Gastrocnemius medialis (tissue), 4 donors: ENCODE results near the gene INPP5E. TPM values are rescaled to one million over a fixed set of nuclear protein-coding genes. Genes with fewer than 3 reads are reported as not detected.
"Not testable (repeated sequence)": the region's sequence is repeated elsewhere in the genome, so short reads cannot be mapped to it uniquely, and the experiment has no call there.

ENCODE experiments used
- ATAC-seq, 2 donors: fragments of 150-250 bp; one replicate each; pipeline ENCODE4 v1.9.1; 2016
- DNase-seq, 2 donors: peaks; one replicate each; pipeline ENCODE4 v3.0.0-alpha.2; 2019
- H3K27ac ChIP-seq, 4 donors: fragments of 200-600 bp; sonication (generic); 1 replicate in 1 of 4; 2 replicates in 3 of 4; pipeline ENCODE4 v1.5.1; 2016 to 2018; ENCODE audit warnings: mild to moderate bottlenecking in 2 of 4, moderate library complexity in 1 of 4
- H3K27me3 ChIP-seq, 3 donors: fragments of 200-600 bp; sonication (generic) in 2 of 3; 1 replicate in 1 of 3; 2 replicates in 2 of 3; pipeline versions ENCODE4 v1.5.1 to v1.6.0; 2016 to 2019; ENCODE audit warnings: mild to moderate bottlenecking in 1 of 3, moderate library complexity in 1 of 3
- H3K36me3 ChIP-seq, 2 donors: fragments of 200-600 bp; sonication (generic) in 1 of 2; one replicate each; pipeline ENCODE4 v1.5.1; 2017 to 2018
- H3K4me1 ChIP-seq, 2 donors: fragments of 200-600 bp; sonication (generic) in 1 of 2; one replicate each; pipeline ENCODE4 v1.5.1; 2016 to 2017; ENCODE audit warnings: mild to moderate bottlenecking in 2 of 2
- H3K4me3 ChIP-seq, 4 donors: fragments of 200-600 bp; sonication (generic) in 3 of 4; 1 replicate in 1 of 4; 2 replicates in 3 of 4; pipeline ENCODE4 v1.5.1; 2016 to 2019; ENCODE audit warnings: mild to moderate bottlenecking in 2 of 4
- H3K9me3 ChIP-seq, 3 donors: fragments of 200-600 bp; sonication (generic) in 2 of 3; 1 replicate in 1 of 3; 2 replicates in 2 of 3; pipeline ENCODE4 v1.5.1; 2016 to 2019
- POLR2A ChIP-seq, 2 donors: fragments of 450-650 bp; IDR thresholded peaks; one replicate each; pipeline ENCODE4 v1.6.1; 2017; ENCODE audit warnings: antibody characterized with exemption in 2 of 2, mild to moderate bottlenecking in 2 of 2, moderate library complexity in 2 of 2
- in situ Hi-C, 4 donors: fragments of 200-750 bp; cut with MboI; loops; one replicate each; pipeline versions ENCODE4 v1.15.0 to v1.8.0; 2017; ENCODE audit warnings: low sequenced_read_pairs in 4 of 4
- intact Hi-C: fragments of 100-400 bp; cut with DNase I; formaldehyde crosslinking; loops from one replicate; pipeline ENCODE4 v1.15.1; 2023; ENCODE audit warnings: low total_unique reads
- total RNA-seq, 4 donors: library from RNA; depleted of rRNA; stranded (reverse); fragments of >200 nt; gene quantifications; one replicate each; pipeline versions ENCODE4 v1.1.0 to v1.2.3, GENCODE V29; 2016
- TF ChIP-seq, protein P1 (sequence below), 5 experiments: fragments of 450-650 bp in 3 of 5; fragments of 200-600 bp in 2 of 5; sonication (generic) in 2 of 5; IDR thresholded peaks in 4 of 5; conservative IDR thresholded peaks in 1 of 5; 1 replicate in 4 of 5; 2 replicates in 1 of 5; pipeline ENCODE4 v1.5.1; 2016 to 2019; ENCODE audit warnings: antibody characterized with exemption in 5 of 5, mild to moderate bottlenecking in 3 of 5, moderate library complexity in 3 of 5

INPP5E gene
- total RNA-seq, 4 donors from 2014 or later = 5.0 to 6.7 (median 5.9) TPM

DNA sequence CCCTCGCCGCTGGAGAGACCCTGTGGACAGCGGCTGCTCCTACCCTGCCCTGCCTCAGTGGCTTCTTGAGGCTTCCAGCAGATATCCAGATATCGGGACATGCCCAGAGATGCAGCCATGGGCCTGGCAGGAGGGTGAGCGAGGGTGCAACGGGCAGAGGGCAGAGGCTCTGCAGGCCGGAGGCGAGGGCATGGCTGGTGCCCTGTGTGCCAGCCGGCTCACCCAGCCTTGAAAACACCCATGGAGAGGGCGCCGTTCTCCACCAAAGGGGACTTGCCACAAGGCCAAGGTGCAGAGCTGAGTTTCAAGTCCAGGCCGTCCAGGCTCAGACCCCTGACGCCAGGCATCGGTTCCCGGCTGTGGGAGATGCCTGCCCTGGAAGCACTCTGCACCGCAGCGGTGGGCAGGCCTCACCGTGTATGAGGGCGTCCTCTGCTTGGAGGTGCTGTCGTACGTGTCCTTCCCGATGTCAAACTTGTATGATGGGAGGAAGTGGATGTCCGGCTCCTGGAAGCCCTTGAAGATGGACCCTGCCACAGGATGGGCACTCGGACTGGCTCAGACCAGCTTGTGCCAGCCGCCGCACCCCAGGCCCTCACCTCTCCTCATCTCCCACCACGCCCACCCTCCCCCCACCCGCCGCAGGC lies 8.9 kb downstream of the INPP5E start:
- H3K9me3 ChIP-seq = no peaks in the 10 kb centered on the region
- in situ Hi-C loops (no loop called here), intact Hi-C loops (no loop called here)
- no peak for DNase-seq
- H3K4me3 ChIP-seq = no peak overlapping the region
- H3K27me3 ChIP-seq = no peaks in the 10 kb centered on the region
- H3K27ac ChIP-seq = no peak overlapping the region
- no peaks in the 10 kb centered on the region for H3K4me1 ChIP-seq
- H3K36me3 ChIP-seq = peaks cover 0 to 39% of the 10 kb centered on the region in 2 donors
- no peak for ATAC-seq
- TF ChIP-seq, protein P1, sequence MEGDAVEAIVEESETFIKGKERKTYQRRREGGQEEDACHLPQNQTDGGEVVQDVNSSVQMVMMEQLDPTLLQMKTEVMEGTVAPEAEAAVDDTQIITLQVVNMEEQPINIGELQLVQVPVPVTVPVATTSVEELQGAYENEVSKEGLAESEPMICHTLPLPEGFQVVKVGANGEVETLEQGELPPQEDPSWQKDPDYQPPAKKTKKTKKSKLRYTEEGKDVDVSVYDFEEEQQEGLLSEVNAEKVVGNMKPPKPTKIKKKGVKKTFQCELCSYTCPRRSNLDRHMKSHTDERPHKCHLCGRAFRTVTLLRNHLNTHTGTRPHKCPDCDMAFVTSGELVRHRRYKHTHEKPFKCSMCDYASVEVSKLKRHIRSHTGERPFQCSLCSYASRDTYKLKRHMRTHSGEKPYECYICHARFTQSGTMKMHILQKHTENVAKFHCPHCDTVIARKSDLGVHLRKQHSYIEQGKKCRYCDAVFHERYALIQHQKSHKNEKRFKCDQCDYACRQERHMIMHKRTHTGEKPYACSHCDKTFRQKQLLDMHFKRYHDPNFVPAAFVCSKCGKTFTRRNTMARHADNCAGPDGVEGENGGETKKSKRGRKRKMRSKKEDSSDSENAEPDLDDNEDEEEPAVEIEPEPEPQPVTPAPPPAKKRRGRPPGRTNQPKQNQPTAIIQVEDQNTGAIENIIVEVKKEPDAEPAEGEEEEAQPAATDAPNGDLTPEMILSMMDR (IDR thresholded peaks at IDR 0.05 in 4 of 5, conservative IDR thresholded peaks at IDR 0.05 in 1 of 5) = no peak
- TF ChIP-seq POLR2A (IDR thresholded peaks at IDR 0.05) = no peak

DNA sequence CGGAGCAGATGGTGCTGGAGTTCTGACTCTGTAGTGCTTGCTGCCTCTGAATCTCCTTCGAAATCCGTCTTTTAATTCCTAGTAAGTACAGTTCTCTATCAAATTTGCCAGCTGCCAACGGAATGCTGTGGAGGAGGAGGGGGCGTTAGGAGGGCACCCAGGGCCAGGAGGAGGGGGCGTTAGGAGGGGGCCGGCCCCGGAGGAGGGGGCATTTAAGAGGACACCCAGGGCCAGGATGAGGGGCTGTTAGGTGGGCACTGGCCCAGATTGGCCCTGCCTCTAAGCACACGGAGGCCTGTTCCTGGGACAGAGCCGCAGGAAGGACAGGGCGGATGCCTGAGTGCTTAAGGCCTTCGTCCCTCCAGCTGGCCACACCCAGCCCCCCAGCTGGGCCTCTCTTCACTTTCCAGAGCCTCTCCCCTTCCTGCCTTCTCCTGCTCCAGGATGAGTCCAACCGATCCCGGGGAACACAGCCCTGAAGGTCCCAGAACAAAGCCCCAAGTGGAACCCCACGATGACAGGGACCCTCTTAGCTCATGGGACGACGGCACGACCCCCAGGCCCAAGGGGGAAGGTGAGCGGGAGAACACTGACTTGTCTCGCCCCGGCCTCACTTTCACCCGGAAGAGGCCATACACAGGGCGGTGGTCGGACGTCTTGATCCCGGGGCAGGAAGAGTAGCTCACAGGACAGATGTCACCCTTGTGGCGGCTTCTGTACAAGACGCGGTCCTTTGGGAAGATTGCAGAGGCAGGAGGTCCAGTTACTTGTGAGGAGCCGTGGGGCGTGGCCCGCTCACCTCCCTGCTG lies 9.8 kb downstream of the INPP5E start:
- no peak overlapping the region for H3K4me3 ChIP-seq
- no peaks in the 10 kb centered on the region for H3K27me3 ChIP-seq
- TF ChIP-seq, protein P1 (IDR thresholded peaks at IDR 0.05 in 4 of 5, conservative IDR thresholded peaks at IDR 0.05 in 1 of 5) = no peak
- no peak for TF ChIP-seq POLR2A (IDR thresholded peaks at IDR 0.05)
- in situ Hi-C loops = no loop called here
- H3K4me1 ChIP-seq = no peaks in the 10 kb centered on the region
- no peaks in the 10 kb centered on the region for H3K9me3 ChIP-seq
- H3K36me3 ChIP-seq = peaks cover 0 to 45% of the 10 kb centered on the region in 2 donors
- DNase-seq (no peak), ATAC-seq (no peak)
- no peak overlapping the region for H3K27ac ChIP-seq
- intact Hi-C loops = no loop called here

DNA sequence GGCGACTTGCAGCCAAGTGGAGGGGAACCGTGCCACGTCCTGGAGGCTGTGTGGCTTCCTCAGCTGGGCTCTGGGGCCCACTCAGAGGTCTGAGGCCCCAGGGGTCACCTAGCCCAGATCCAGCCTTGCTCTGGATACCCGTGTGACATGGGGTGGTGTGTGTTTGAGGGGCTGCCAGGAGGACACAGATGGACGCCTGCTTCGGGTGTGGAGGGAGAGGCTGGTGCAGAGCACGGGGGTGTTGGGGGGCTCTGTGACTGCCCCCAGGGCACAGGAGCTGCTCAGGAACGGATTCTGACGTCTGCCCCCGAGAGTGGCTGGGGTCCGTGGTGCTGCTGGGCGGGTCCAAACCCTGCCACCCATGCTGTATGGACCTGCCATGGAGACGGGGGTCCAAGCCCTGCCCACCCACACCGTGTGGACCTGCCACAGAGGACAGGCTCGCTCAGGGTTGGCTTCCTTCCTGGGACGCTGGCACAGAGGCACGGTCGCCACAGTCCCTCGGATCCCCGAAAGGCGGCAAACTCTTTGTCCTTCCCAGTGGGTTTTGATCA lies 10.5 kb downstream of the INPP5E start:
- H3K36me3 ChIP-seq = peaks cover 0 to 52% of the 10 kb centered on the region in 2 donors
- in situ Hi-C loops (no loop called here), intact Hi-C loops (no loop called here)
- no peak overlapping the region for H3K4me3 ChIP-seq
- no peak for DNase-seq
- no peaks in the 10 kb centered on the region for H3K4me1 ChIP-seq
- H3K27ac ChIP-seq = no peak overlapping the region
- no peaks in the 10 kb centered on the region for H3K9me3 ChIP-seq
- no peak for ATAC-seq
- TF ChIP-seq, protein P1 (IDR thresholded peaks at IDR 0.05 in 4 of 5, conservative IDR thresholded peaks at IDR 0.05 in 1 of 5) = no peak
- no peaks in the 10 kb centered on the region for H3K27me3 ChIP-seq

DNA sequence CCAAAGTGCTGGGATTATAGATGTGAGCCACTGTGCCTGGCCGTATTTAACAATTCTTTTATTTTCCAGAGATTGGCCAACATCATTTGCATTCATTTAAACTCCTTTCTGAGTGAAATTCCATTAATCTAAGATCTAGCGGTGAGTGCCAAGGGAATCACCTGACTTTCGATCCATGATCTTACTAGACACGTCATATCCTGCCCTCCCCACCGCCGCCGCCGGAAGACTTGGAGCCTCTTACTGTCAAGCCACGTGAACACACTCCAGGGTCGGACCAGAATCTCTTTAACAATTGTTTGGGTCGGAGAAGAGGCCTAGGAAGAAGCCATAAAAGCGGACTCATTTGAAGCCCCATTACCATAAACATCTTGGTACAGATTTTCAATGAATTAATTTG lies 12.9 kb downstream of the INPP5E start:
- Histone ChIP-seq H3K9me3 (no peaks in the 10 kb centered on the region), H3K4me3 (no peak overlapping the region), H3K27me3 (no peaks in the 10 kb centered on the region), H3K27ac (no peak overlapping the region), H3K4me1 (no peaks in the 10 kb centered on the region), H3K36me3 (peaks cover 0 to 68% of the 10 kb centered on the region in 2 donors)
- DNase-seq (no peak), ATAC-seq (no peak)
- no peak for TF ChIP-seq POLR2A (IDR thresholded peaks at IDR 0.05)
- TF ChIP-seq, protein P1 (IDR thresholded peaks at IDR 0.05 in 4 of 5, conservative IDR thresholded peaks at IDR 0.05 in 1 of 5) = no peak
- intact Hi-C loops (no loop called here), in situ Hi-C loops (no loop called here)

DNA sequence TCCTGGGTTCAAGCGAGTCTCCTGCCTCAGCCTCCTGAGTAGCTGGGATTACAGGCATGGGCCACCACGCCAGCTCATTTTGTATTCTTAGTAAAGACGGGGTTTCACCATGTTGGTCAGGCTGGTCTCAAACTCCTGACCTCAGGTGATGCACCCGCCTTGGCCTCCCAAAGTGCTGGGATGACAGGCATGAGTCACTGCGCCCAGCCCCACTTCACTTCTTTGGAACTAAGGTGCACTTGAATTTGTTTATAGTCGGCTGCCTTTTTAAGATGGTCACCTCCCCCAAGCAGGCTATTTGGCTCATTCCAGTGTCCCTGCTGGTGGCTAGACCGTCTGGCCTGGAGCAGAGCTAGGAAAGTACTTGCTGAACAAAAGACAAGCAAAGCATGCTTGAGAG lies 14.3 kb downstream of the INPP5E start:
- intact Hi-C loops = not testable (repeated sequence)

More for the DNA sequence above, 14.3 kb downstream of the INPP5E start:
- DNase-seq, H3K4me3 ChIP-seq, H3K27me3 ChIP-seq, ATAC-seq, H3K27ac ChIP-seq, H3K4me1 ChIP-seq, H3K9me3 ChIP-seq, in situ Hi-C loops: not testable (repeated sequence)
- peaks cover 0 to 77% of the 10 kb centered on the region in 2 donors for H3K36me3 ChIP-seq
